Fibroblast of the aortic adventitia (primary cell): ENCODE results near the gene ABT1. TPM values are rescaled to one million over a fixed set of nuclear protein-coding genes. Genes with fewer than 3 reads are reported as not detected.

Source experiments
- DNase-seq: peaks from one replicate; pipeline ENCODE4 v3.0.0-alpha.2; 2010; ENCODE audit warnings: low read depth
- H3K4me3 ChIP-seq: 2 replicates; pipeline ENCODE4 v1.5.1; 2011; ENCODE audit warnings: low read depth, mild to moderate bottlenecking, control low read depth, low read length, moderate library complexity
- total RNA-seq: library from RNA; depleted of rRNA; stranded (reverse); fragments of >200 nt; gene quantifications from 2 replicates; pipeline ENCODE4 v1.2.3, GENCODE V29; 2012; ENCODE audit warnings: low replicate concordance
- TF ChIP-seq, protein P1 (sequence below): IDR thresholded peaks from 2 replicates; pipeline ENCODE4 v1.5.1; 2011; ENCODE audit warnings: mild to moderate bottlenecking, low read length, control low read depth, inconsistent platforms; ENCODE audit not compliant: insufficient read depth

Gene ABT1
- total RNA-seq, 1 donor, result 10.0 TPM

DNA sequence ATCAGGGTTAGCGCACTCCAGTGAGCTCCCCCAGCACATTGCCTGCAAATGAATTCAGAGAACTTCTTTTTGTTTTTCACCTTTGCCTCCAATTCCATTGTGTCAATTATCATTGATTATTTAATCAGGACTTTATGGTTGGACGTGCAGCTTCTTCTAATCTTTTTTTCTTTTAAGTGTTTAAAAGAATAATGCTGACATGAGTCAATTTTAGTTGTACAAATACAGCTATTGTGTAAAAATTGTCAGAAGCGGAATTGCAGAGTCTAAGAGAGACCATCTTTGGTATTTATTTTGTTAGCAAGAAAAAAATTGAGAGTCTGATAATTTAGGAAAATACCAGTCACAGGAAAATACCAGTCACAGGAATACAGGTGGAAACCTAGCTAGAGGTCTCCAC is 5.5 kb downstream of the ABT1 start:
- DNase-seq, result no peak
- no peak overlapping the region for H3K4me3 ChIP-seq
- TF ChIP-seq, protein P1, sequence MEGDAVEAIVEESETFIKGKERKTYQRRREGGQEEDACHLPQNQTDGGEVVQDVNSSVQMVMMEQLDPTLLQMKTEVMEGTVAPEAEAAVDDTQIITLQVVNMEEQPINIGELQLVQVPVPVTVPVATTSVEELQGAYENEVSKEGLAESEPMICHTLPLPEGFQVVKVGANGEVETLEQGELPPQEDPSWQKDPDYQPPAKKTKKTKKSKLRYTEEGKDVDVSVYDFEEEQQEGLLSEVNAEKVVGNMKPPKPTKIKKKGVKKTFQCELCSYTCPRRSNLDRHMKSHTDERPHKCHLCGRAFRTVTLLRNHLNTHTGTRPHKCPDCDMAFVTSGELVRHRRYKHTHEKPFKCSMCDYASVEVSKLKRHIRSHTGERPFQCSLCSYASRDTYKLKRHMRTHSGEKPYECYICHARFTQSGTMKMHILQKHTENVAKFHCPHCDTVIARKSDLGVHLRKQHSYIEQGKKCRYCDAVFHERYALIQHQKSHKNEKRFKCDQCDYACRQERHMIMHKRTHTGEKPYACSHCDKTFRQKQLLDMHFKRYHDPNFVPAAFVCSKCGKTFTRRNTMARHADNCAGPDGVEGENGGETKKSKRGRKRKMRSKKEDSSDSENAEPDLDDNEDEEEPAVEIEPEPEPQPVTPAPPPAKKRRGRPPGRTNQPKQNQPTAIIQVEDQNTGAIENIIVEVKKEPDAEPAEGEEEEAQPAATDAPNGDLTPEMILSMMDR, result no peak

DNA sequence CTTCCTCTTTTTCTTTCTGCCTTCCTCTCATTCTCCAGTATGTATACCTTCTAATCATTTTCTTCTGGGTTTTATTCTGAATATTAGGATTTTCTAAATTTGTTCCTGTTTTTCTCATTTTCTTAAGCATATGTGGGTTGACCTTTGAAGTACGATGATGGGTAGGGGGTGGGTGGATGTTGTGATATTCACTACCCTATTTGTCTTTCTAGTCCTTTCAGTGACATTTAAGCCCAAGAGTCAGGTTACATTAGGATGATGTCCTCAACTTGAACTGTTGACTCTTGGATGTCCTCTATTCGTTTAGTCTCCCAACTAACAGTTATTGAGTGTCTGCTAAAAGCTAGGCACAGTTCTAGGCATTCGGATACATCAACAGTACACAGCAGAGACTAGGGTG is 7.3 kb downstream of the ABT1 start:
- no peak for DNase-seq
- no peak overlapping the region for H3K4me3 ChIP-seq
- TF ChIP-seq, protein P1, result no peak

DNA sequence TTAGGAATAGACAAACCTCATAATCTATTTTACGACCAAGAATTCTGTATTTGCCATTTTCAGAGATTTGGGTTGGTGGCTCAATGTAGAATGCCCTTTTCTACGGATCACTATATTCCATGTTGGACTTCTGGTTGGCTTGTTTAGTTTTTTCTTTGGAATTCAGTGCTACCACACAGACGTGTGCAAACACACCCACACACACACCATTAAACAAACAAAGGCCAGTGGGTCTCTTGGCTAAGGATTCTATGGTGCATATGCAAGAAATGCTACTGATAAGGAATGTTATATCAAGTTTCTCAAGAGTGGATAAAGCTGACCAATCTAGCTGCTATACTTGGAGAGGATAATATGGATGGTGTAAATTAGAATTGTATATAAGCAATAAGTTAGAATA is 8.0 kb downstream of the ABT1 start:
- DNase-seq, result no peak
- H3K4me3 ChIP-seq, result no peak overlapping the region
- TF ChIP-seq, protein P1, result no peak

DNA sequence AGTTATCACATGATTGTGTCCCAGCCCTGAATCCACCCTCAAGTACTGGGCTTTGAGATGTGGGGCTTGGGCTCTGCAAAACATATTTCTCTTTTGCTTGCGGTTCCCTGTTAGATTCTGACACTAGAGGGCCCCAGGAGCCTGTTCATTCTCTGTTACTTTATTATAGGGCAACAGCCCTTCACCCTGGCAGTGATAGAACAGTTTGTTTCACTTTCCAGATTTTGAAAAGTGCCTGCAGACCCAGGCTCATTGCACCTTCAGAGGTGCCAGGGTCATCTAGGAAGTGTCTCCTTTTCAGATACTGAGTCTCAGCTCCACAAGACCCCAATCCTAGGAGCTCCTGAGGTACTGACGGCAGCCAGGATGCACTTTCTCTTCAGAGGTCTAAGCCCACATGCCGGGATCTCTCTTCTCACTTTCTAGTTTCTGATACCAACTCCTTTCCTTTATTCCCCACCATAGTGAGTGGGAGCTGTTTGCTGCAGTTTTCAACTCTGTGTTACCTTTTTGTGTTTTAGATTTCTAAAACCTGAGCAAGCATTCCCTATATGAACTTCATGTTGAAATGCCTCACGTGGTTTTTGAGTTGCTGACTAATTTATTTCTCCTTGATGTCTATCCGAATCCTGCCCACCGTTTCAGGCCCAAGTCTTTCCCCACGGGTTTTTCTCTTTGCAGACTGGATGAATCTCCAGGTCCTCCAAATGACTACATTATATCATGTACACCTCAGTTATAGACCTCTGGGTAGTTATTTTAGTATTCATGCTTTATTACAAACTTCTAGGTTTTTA is 10.9 kb downstream of the ABT1 start:
- DNase-seq, result peak; percentile 73
- peak overlapping the region; percentile 53 for H3K4me3 ChIP-seq
- TF ChIP-seq, protein P1, result peak; percentile 85

DNA sequence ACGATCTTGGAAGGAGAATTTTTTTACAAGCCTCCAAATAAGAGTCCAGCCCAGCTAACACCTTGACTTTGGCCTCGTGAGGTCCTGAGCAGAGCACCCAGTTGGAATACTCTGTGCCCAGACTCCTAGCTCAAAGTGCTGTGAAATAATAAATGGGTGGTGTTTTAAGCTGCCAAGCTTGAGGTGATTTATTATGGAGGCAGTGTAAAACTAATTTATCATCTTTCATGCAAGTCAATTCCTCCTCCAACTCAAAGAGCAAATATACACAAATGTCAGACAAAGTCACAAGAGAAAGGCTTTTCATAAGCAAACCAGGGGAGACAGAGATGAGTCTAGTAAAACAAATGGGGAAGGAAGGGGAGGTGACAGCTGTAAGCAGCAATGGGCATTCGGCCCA is 12.7 kb downstream of the ABT1 start:
- TF ChIP-seq, protein P1, result no peak
- no peak for DNase-seq
- H3K4me3 ChIP-seq, result no peak overlapping the region

DNA sequence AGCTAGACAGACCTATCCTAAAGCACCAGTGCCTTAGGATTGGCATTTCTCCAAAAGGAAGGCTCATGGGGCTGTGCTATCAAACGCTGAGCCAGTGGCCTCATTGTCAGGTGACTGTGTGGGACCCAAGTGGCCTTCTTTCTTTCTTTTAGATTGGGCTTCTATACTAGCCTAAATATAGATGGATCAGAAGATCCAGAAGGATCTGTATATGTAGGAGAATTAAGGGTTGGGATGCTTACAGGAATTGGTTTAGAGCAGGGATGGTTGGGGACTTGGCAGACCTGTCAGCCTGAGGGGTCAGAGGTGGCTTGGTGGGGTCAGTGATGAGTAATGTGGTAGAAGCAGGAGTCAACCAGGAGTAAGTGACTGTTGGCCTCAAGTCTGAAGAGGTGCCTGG is 14.8 kb downstream of the ABT1 start:
- DNase-seq, result no peak
- TF ChIP-seq, protein P1, result no peak
- H3K4me3 ChIP-seq, result no peak overlapping the region

DNA sequence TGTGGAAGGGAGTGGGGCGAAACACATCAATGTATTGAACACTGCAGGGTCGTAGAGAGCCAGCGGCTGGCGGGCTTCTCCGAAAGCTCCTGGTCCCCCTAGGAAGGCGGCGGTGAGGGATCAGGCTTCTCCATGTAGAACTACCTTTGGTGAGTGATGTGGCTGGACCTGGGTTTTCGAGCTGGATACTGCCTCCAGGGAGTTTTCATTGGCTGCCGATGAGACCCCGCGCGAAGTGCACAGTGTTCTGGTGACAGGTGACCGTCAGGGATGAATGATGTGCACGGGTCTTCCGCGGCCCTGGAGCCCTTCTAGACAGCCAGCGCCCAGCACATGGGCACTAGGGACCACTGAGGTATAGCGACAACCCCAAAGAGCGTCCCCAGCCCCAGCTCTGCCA is 16.4 kb downstream of the ABT1 start:
- no peak overlapping the region for H3K4me3 ChIP-seq
- TF ChIP-seq, protein P1, result no peak
- DNase-seq, result no peak
